ENCODE results near the gene MND1.

GRCh38 chr4:153346563-153346962, 2.1 kb downstream of the MND1 start:
- TF ChIP-seq POLR2A (IDR thresholded peaks at IDR 0.05): no peak
- TF ChIP-seq CTCF (IDR thresholded peaks at IDR 0.05): no peak
- no peak for TF ChIP-seq EP300 (IDR thresholded peaks at IDR 0.05)
